Astrocyte (in vitro differentiated cells and primary cell): ENCODE measurements around the gene SPATA32. TPM values are rescaled to one million over a fixed set of nuclear protein-coding genes. Genes with fewer than 3 reads are reported as not detected.

Experiments
- DNase-seq: peaks from one replicate; pipeline ENCODE4 v3.0.0-alpha.2; 2010; ENCODE audit warnings: low read depth
- FAIRE-seq: peaks from 2 replicates; lab custom pipeline; 2011; peaks lifted over from hg19 to GRCh38; lab: Jason Lieb, UNC
- H2AFZ ChIP-seq: 2 replicates; pipeline ENCODE4 v1.6.0; 2012; ENCODE audit warnings: low read depth, low read length, inconsistent platforms
- H3K27ac ChIP-seq: 2 replicates; pipeline ENCODE4 v1.5.1; 2011; ENCODE audit warnings: low read depth, low read length, inconsistent platforms
- H3K27me3 ChIP-seq: 2 replicates; pipeline ENCODE4 v1.6.0; 2011; ENCODE audit warnings: low read length, inconsistent platforms; ENCODE audit not compliant: insufficient read depth
- H3K36me3 ChIP-seq: 2 replicates; pipeline ENCODE4 v1.5.1; 2011; ENCODE audit warnings: low read length, inconsistent platforms; ENCODE audit not compliant: insufficient read depth
- H3K4me1 ChIP-seq: 2 replicates; pipeline ENCODE4 v1.5.1; 2011; ENCODE audit warnings: low read length, inconsistent platforms; ENCODE audit not compliant: insufficient read depth
- H3K4me2 ChIP-seq: 2 replicates; pipeline ENCODE4 v1.6.0; 2012; ENCODE audit warnings: low read length, inconsistent platforms
- H3K4me3 ChIP-seq: 2 replicates; pipeline ENCODE4 v1.5.1; 2011; ENCODE audit warnings: low read depth, mild to moderate bottlenecking, low read length, inconsistent platforms; ENCODE audit not compliant: insufficient read depth
- H3K79me2 ChIP-seq: 2 replicates; pipeline ENCODE4 v1.6.0; 2012; ENCODE audit warnings: mild to moderate bottlenecking, low read length, inconsistent platforms; ENCODE audit not compliant: insufficient read depth
- H3K9ac ChIP-seq: 2 replicates; pipeline ENCODE4 v1.6.0; 2012; ENCODE audit warnings: mild to moderate bottlenecking, low read length, inconsistent platforms
- H3K9me3 ChIP-seq: 2 replicates; pipeline ENCODE4 v1.5.1; 2012; ENCODE audit warnings: low read depth, mild to moderate bottlenecking, low read length, inconsistent platforms; ENCODE audit not compliant: insufficient read depth
- H4K20me1 ChIP-seq: 2 replicates; pipeline ENCODE4 v1.6.0; 2012; ENCODE audit warnings: low read length, inconsistent platforms; ENCODE audit not compliant: insufficient read depth
- H3K27ac Mint-ChIP-seq: one replicate; pipeline ENCODE4 v1.8.0; 2021; ENCODE audit warnings: mild to moderate bottlenecking, mixed read lengths; ENCODE audit not compliant: unreplicated experiment
- H3K27me3 Mint-ChIP-seq: one replicate; pipeline ENCODE4 v1.8.0; 2021; ENCODE audit warnings: low read depth, mixed read lengths; ENCODE audit not compliant: unreplicated experiment
- H3K36me3 Mint-ChIP-seq: one replicate; pipeline ENCODE4 v1.8.0; 2021; ENCODE audit warnings: low read depth, mixed read lengths; ENCODE audit not compliant: unreplicated experiment
- H3K4me1 Mint-ChIP-seq: one replicate; pipeline ENCODE4 v1.8.0; 2021; ENCODE audit warnings: low read depth, mixed read lengths; ENCODE audit not compliant: unreplicated experiment
- H3K4me3 Mint-ChIP-seq: one replicate; pipeline ENCODE4 v1.8.0; 2021; ENCODE audit warnings: mild to moderate bottlenecking, moderate library complexity, mixed read lengths; ENCODE audit not compliant: unreplicated experiment
- H3K9me3 Mint-ChIP-seq: one replicate; pipeline ENCODE4 v1.8.0; 2021; ENCODE audit warnings: mild to moderate bottlenecking, mixed read lengths; ENCODE audit not compliant: unreplicated experiment
- CTCF ChIP-seq: IDR thresholded peaks from 2 replicates; pipeline ENCODE4 v1.5.1; 2011; ENCODE audit warnings: low read depth, mild to moderate bottlenecking, inconsistent platforms, low read length, moderate library complexity; ENCODE audit not compliant: insufficient read depth
- EZH2 ChIP-seq: IDR thresholded peaks from 2 replicates; pipeline ENCODE4 v1.6.1; 2012; ENCODE audit warnings: mild to moderate bottlenecking, low read length, inconsistent platforms; ENCODE audit not compliant: insufficient read depth
- total RNA-seq: library from RNA; stranded (reverse); gene quantifications from 2 replicates; pipeline ENCODE4 v1.2.1, GENCODE V29; 2021

The SPATA32 gene
- total RNA-seq, 1 donor from 2014 or later: not detected

GRCh38 chr17:45273551-45273957, 11.7 kb upstream of the SPATA32 start:
- no peaks in the 10 kb centered on the region for H3K9me3 ChIP-seq
- no peak for TF ChIP-seq CTCF
- TF ChIP-seq EZH2: no peak
- no peak overlapping the region for H2AFZ ChIP-seq
- H3K36me3 ChIP-seq: peaks cover 26% of the 10 kb centered on the region
- Mint-ChIP-seq H3K27ac (no peak overlapping the region), H3K4me1 (no peaks in the 10 kb centered on the region), H3K9me3 (no peaks in the 10 kb centered on the region), H3K36me3 (peaks cover 21% of the 10 kb centered on the region), H3K27me3 (no peaks in the 10 kb centered on the region), H3K4me3 (no peak overlapping the region)
- H4K20me1 ChIP-seq: peaks cover 46% of the 10 kb centered on the region
- H3K27me3 ChIP-seq: no peaks in the 10 kb centered on the region
- H3K4me3 ChIP-seq: no peak overlapping the region
- DNase-seq (peak; percentile 52), FAIRE-seq (no peak)
- peaks cover 21% of the 10 kb centered on the region for H3K4me1 ChIP-seq
- H3K27ac ChIP-seq: peak overlapping the region; percentile 10
- no peak overlapping the region for H3K4me2 ChIP-seq
- no peaks in the 10 kb centered on the region for H3K79me2 ChIP-seq
- peak overlapping the region; percentile 22 for H3K9ac ChIP-seq

GRCh38 chr17:45271603-45272002, 9.7 kb upstream of the SPATA32 start:
- Histone ChIP-seq H3K9me3 (no peaks in the 10 kb centered on the region), H3K4me1 (peaks cover 16% of the 10 kb centered on the region), H3K9ac (no peak overlapping the region), H3K27me3 (no peaks in the 10 kb centered on the region), H4K20me1 (peaks cover 54% of the 10 kb centered on the region), H3K79me2 (no peaks in the 10 kb centered on the region), H3K4me2 (no peak overlapping the region), H3K4me3 (no peak overlapping the region), H3K27ac (no peak overlapping the region), H2AFZ (no peak overlapping the region), H3K36me3 (peaks cover 39% of the 10 kb centered on the region)
- Mint-ChIP-seq H3K36me3 (peaks cover 25% of the 10 kb centered on the region), H3K9me3 (no peaks in the 10 kb centered on the region), H3K4me3 (no peak overlapping the region), H3K4me1 (no peaks in the 10 kb centered on the region), H3K27me3 (no peaks in the 10 kb centered on the region), H3K27ac (no peak overlapping the region)
- TF ChIP-seq CTCF (no peak), EZH2 (no peak)
- DNase-seq (no peak), FAIRE-seq (no peak)

- Histone ChIP-seq H3K9me3 (no peaks in the 10 kb centered on the region), H3K4me2 (no peak overlapping the region), H3K4me3 (no peak overlapping the region), H3K27me3 (no peaks in the 10 kb centered on the region), H3K4me1 (peaks cover 23% of the 10 kb centered on the region), H3K27ac (no peak overlapping the region), H2AFZ (no peak overlapping the region), H3K9ac (no peak overlapping the region), H3K79me2 (no peaks in the 10 kb centered on the region), H3K36me3 (peaks cover 41% of the 10 kb centered on the region), H4K20me1 (peaks cover 58% of the 10 kb centered on the region)
- Mint-ChIP-seq H3K27ac (no peak overlapping the region), H3K9me3 (no peaks in the 10 kb centered on the region), H3K4me3 (no peak overlapping the region), H3K4me1 (no peaks in the 10 kb centered on the region), H3K27me3 (no peaks in the 10 kb centered on the region), H3K36me3 (peaks cover 28% of the 10 kb centered on the region)
- peak; percentile 12 for TF ChIP-seq CTCF
- no peak for TF ChIP-seq EZH2
- no peak for DNase-seq
- FAIRE-seq: no peak
These were observed 9.0 kb upstream of the SPATA32 start for GRCh38 chr17:45270828-45271418.
